AG09319 (cell line): ENCODE measurements around the gene SLC6A11.

Source experiments
- DNase-seq: peaks from one replicate; pipeline ENCODE4 v3.0.0-alpha.2; 2010; ENCODE audit warnings: low read depth; ENCODE audit errors: extremely low read depth
- CTCF ChIP-seq: IDR thresholded peaks from 2 replicates; pipeline ENCODE4 v1.5.1; 2011; ENCODE audit warnings: low read depth, mild to moderate bottlenecking, inconsistent platforms, low read length, moderate library complexity

SLC6A11 gene

DNA sequence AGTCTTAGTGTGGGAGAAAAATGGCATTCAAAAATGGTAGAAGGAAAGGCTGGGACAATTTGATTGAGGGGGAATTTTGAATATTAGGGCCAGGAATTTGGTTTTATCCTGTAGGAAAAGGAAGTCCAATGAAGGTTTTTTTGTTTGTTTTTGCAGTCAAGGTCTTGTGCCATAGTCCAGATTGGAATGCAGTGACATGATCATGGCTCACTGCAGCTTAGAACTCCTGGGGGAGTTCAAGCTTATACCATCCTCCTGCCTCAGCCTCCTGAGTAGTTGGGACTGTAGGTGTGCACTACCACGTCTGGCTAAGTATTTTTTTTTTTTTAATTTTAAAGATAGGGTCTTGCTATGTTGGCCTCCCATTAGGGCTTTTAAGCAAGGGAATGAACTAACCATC is 2.6 kb upstream of the SLC6A11 start:
- no peak for DNase-seq
- no peak for TF ChIP-seq CTCF

DNA sequence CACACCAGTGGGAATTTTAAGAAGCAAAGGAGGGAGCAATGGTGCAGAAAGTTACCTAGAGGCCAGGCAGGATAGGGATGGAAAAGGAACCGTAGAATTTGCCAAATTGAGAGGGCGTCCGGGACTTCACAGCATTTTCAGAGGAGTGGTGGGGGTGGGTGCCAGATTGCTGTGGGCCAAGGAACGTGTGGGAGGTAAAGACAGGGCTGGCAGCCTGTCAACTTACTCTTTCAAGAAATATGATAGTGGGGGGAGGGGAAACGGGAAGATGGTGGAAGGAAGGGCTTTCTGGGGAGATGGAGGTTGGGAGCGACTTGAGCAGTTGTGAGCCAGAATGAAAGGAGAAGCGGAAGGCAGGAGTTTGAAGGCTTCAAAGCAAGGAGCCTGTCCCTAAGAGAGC is 1.4 kb upstream of the SLC6A11 start:
- TF ChIP-seq CTCF = no peak
- DNase-seq = no peak

- TF ChIP-seq CTCF = no peak
- no peak for DNase-seq
These were observed 541 bp upstream of the SLC6A11 start for GRCh38 chr3:10815487-10815886.

GRCh38 chr3:10816863-10817253 is 830 bp downstream of the SLC6A11 start:
- DNase-seq = no peak
- no peak for TF ChIP-seq CTCF

DNA sequence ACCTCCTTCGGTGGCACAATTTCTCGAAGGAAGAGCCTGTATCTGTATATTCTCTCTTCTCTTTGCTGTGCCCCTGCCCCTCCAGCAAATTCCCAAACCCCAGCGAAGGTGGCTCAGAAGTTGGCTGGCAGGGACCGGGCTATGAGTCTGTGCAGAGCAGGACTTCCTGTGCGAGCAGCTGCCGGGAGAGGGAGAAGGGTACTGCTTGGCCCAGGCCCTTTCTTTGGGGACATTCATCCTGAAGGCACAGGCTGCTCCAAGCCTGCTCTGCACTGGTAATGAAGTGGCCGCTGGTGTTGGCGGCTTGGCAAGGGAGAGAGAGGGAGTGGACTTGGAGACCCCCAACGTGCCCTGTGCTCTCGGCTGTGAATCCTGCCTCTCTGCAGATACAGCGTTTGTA is 1.5 kb downstream of the SLC6A11 start:
- no peak for DNase-seq
- no peak for TF ChIP-seq CTCF

GRCh38 chr3:10822055-10822454 is 6.0 kb downstream of the SLC6A11 start:
- no peak for DNase-seq
- no peak for TF ChIP-seq CTCF

DNA sequence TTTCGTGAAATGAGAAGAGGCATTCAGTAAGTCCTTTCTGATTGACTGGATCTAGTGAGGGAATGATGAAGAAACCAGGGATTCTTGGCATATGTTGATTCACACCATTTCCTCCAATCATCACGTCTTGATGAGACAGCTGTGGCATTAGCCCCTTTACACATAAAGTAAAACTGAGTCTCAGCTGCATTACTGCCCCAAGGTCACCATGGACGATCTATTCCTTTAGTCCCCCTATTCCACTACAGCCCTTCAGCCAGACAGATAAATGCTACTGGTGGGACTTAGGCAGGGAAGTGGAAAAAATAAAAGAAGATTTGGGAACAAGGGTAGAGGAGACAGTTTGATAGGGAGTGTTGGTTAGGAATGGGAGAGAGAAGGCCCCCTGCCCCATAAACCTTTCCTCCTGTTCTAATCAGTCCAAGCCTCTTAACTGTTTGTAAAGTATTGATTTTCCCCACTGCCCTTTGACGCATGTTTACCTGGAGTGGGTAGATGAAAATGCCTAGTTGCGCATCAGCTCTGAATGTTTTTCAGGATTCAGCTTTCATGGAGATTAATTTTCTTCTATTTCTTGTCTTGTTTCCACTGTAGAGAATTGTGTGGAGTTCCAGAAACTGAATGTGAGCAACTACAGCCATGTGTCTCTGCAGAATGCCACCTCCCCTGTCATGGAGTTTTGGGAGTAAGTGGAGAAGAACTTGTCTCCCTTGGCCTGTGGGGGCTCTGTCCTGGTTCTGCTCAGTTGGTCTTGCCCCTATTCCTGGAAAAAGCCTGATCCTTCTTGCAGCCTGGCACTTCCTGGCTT is 6.9 kb downstream of the SLC6A11 start:
- TF ChIP-seq CTCF = no peak
- DNase-seq = no peak
